ENCODE data around the gene LRRC2. TPM values are rescaled to one million over a fixed set of nuclear protein-coding genes. Genes with fewer than 3 reads are reported as not detected.

The LRRC2 gene
- total RNA-seq: 0.36 and 1.5 TPM in 2 replicates

GRCh38 chr3:46566040-46566641 lies at the start of gene LRRC2:
LRRC2 (minus strand) TSS chr3:46566302; CDS start chr3:46551591, 14,711 bp downstream.

GRCh38 chr3:46612324-46612723 lies 46.2 kb upstream of the LRRC2 start, which contains the start of gene FAM240A:
FAM240A (plus strand) TSS chr3:46612525; CDS start chr3:46612684, 159 bp downstream.

GRCh38 chr3:46497556-46498265 lies 68.4 kb downstream of the LRRC2 start, which contains the start of gene RTP3:
RTP3 (plus strand) TSS chr3:46497976; CDS start chr3:46498063, 87 bp downstream.

Other genes with a start within 250 kb of the LRRC2 start
- gene CCR2, start 212.2 kb downstream of the LRRC2 start, total RNA-seq: not detected in 2 replicates
- not detected in 2 replicates for gene CCR5, start 195.4 kb downstream of the LRRC2 start, total RNA-seq
- gene CCRL2, start 159.0 kb downstream of the LRRC2 start, total RNA-seq: 0.10 and 0.26 TPM in 2 replicates
- 1.7 TPM in 1 of 2 replicates, not detected in the other for gene LTF, start 101.4 kb downstream of the LRRC2 start, total RNA-seq
- not detected in 2 replicates for gene RTP3, start 68.3 kb downstream of the LRRC2 start, total RNA-seq
- gene FAM240A, start 46.2 kb upstream of the LRRC2 start, total RNA-seq: not detected in 2 replicates
- 1.8 and 3.2 TPM in 2 replicates for gene ALS2CL, start 127.4 kb upstream of the LRRC2 start, total RNA-seq
- 0.07 and 0.23 TPM in 2 replicates for gene TMIE, start 135.1 kb upstream of the LRRC2 start, total RNA-seq
- not detected in 2 replicates for gene PRSS50, start 151.6 kb upstream of the LRRC2 start, total RNA-seq

All from smooth muscle cell of the pulmonary artery (primary cell).